ENCODE results near the gene TTLL11.

GRCh38 chr9:122071715-122072114 is 21.4 kb downstream of the TTLL11 start:
- TF ChIP-seq POLR2A (IDR thresholded peaks at IDR 0.05): no peak
- TF ChIP-seq, protein P1, sequence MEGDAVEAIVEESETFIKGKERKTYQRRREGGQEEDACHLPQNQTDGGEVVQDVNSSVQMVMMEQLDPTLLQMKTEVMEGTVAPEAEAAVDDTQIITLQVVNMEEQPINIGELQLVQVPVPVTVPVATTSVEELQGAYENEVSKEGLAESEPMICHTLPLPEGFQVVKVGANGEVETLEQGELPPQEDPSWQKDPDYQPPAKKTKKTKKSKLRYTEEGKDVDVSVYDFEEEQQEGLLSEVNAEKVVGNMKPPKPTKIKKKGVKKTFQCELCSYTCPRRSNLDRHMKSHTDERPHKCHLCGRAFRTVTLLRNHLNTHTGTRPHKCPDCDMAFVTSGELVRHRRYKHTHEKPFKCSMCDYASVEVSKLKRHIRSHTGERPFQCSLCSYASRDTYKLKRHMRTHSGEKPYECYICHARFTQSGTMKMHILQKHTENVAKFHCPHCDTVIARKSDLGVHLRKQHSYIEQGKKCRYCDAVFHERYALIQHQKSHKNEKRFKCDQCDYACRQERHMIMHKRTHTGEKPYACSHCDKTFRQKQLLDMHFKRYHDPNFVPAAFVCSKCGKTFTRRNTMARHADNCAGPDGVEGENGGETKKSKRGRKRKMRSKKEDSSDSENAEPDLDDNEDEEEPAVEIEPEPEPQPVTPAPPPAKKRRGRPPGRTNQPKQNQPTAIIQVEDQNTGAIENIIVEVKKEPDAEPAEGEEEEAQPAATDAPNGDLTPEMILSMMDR (IDR thresholded peaks at IDR 0.05): no peak

Measured in right lobe of liver (tissue), 4 donors.